Measurements from ENCODE around the gene ACER1. TPM values are rescaled to one million over a fixed set of nuclear protein-coding genes. Genes with fewer than 3 reads are reported as not detected.

ACER1 gene
- polyA plus RNA-seq, 1 of the 3 experiments (the other 2 are of a cell fraction): not detected

- POLR2A ChIA-PET: no interaction called here
- 91% methylated on average over 20 of the region's 30 CpGs for WGBS (ENCODE audit: low lambda C conversion rate)
Measured at GRCh38 chr19:6260912-6261650, 72.3 kb downstream of the ACER1 start.

GRCh38 chr19:6260376-6260775 lies 73.0 kb downstream of the ACER1 start:
- H3K9me2 ChIP-seq: no peaks in the 10 kb centered on the region
- DNase-seq: no peak
- H4K20me1 ChIP-seq (ENCODE audit: insufficient read depth): peaks cover 23% of the 10 kb centered on the region; the same call in 1 of the 2 replicates
- H3K4me1 ChIP-seq (ENCODE audit: control insufficient read depth in 1 of 2, insufficient read depth in 2 of 2, low read depth in 1 of 2, low read length in 1 of 2): peaks cover 0 to 7% of the 10 kb centered on the region in 2 experiments; a peak in 1 of 4 replicates
- H3K27me3 ChIP-seq (ENCODE audit: insufficient read depth): no peaks in the 10 kb centered on the region
- H3K36me3 ChIP-seq (replicated peaks in 1 of 2; ENCODE audit: control insufficient read depth in 1 of 2, insufficient read depth in 2 of 2, low read length in 1 of 2): peaks cover 9 to 31% of the 10 kb centered on the region in 2 experiments
- no peak overlapping the region for H3K9ac ChIP-seq
- H3K27ac ChIP-seq (ENCODE audit: low read depth in 2 of 2, low read length in 1 of 2): no peak overlapping the region
- no peak overlapping the region for H3K4me3 ChIP-seq (ENCODE audit: low read depth in 2 of 2, low read length in 1 of 2)
- H2AFZ ChIP-seq (ENCODE audit: low read depth): no peak overlapping the region
- no peak for TF ChIP-seq RCOR1 (IDR thresholded peaks at IDR 0.05; ENCODE audit: low read length)
- TF ChIP-seq MEF2A (IDR thresholded peaks at IDR 0.05; ENCODE audit: borderline replicate concordance, low read depth): no peak
- no peak for TF ChIP-seq RXRA (IDR thresholded peaks at IDR 0.05; ENCODE audit: borderline replicate concordance, low read depth)
- TF ChIP-seq EZH2phosphoT487 (IDR thresholded peaks at IDR 0.05; ENCODE audit: borderline replicate concordance, low read depth): no peak
- TF ChIP-seq SIN3A (IDR thresholded peaks at IDR 0.05; ENCODE audit: borderline replicate concordance, low read depth, low read length): no peak
- no peak for TF ChIP-seq MAX (IDR thresholded peaks at IDR 0.05; ENCODE audit: low read depth)
- no peak for TF ChIP-seq SMC3 (IDR thresholded peaks at IDR 0.05; ENCODE audit: low read depth, low read length)
- no peak for TF ChIP-seq YY1 (IDR thresholded peaks at IDR 0.05; ENCODE audit: low read depth)
- no peak for TF ChIP-seq FOXM1 (IDR thresholded peaks at IDR 0.05; ENCODE audit: low read depth)
- TF ChIP-seq MXI1 (IDR thresholded peaks at IDR 0.05; ENCODE audit: low read depth, low read length): no peak
- no peak for TF ChIP-seq FOSL2 (IDR thresholded peaks at IDR 0.05; ENCODE audit: borderline replicate concordance, low read depth)
- WGBS (ENCODE audit: low lambda C conversion rate): 86% methylated on average over 1 of the region's 9 CpGs
- H3K79me2 ChIP-seq (ENCODE audit: insufficient read depth): peaks cover 68% of the 10 kb centered on the region
- ChIA-PET POLR2A (no interaction called here), CTCF (interaction anchor here (1.0 to 3.3 kb wide), 11 partner anchors 8 to 212 kb away, joined by 3 to 24 read pairs (median 5); no protein-coding TSS in a partner anchor)
- no peaks in the 10 kb centered on the region for H3K9me3 ChIP-seq
- H3K4me2 ChIP-seq: no peak overlapping the region
- no peaks in the 10 kb centered on the region for H3F3A ChIP-seq (replicated peaks; ENCODE audit: insufficient read depth)

More at GRCh38 chr19:6260912-6261650, 72.3 kb downstream of the ACER1 start:
- H3K4me2 ChIP-seq: no peak overlapping the region
- DNase-seq: peak; percentile 84
- H3K27me3 ChIP-seq (ENCODE audit: insufficient read depth): no peaks in the 10 kb centered on the region
- no peaks in the 10 kb centered on the region for H3F3A ChIP-seq (replicated peaks; ENCODE audit: insufficient read depth)
- H3K27ac ChIP-seq (ENCODE audit: low read depth in 2 of 2, low read length in 1 of 2): no peak overlapping the region
- TF ChIP-seq FOXM1 (IDR thresholded peaks at IDR 0.05; ENCODE audit: low read depth): no peak
- TF ChIP-seq RAD21 (IDR thresholded peaks at IDR 0.05; ENCODE audit: low read length): peak; percentile 58
- TF ChIP-seq CHD2 (IDR thresholded peaks at IDR 0.05; ENCODE audit: low read length, partially characterized antibody): no peak
- no peak for TF ChIP-seq EZH2phosphoT487 (IDR thresholded peaks at IDR 0.05; ENCODE audit: borderline replicate concordance, low read depth)
- TF ChIP-seq IRF3 (IDR thresholded peaks at IDR 0.05; ENCODE audit: low read depth, low read length): no peak
- peak; percentile 41 for TF ChIP-seq SMC3 (IDR thresholded peaks at IDR 0.05; ENCODE audit: low read depth, low read length)
- peak; percentile 63 for TF ChIP-seq CTCF (IDR thresholded peaks at IDR 0.05)
- H3K9ac ChIP-seq: no peak overlapping the region
- H3K4me1 ChIP-seq (ENCODE audit: control insufficient read depth in 1 of 2, insufficient read depth in 2 of 2, low read depth in 1 of 2, low read length in 1 of 2): peaks cover 0 to 7% of the 10 kb centered on the region in 2 experiments; a peak in 1 of 4 replicates
- no peaks in the 10 kb centered on the region for H3K9me3 ChIP-seq
- peaks cover 17% of the 10 kb centered on the region; the same call in 1 of the 2 replicates for H4K20me1 ChIP-seq (ENCODE audit: insufficient read depth)
- H3K4me3 ChIP-seq (ENCODE audit: low read depth in 2 of 2, low read length in 1 of 2): no peak overlapping the region; a peak in 1 of 4 replicates
- H3K36me3 ChIP-seq (replicated peaks in 1 of 2; ENCODE audit: control insufficient read depth in 1 of 2, insufficient read depth in 2 of 2, low read length in 1 of 2): peaks cover 9 to 31% of the 10 kb centered on the region in 2 experiments
- CTCF ChIA-PET: interaction anchor here (0.8 to 3.3 kb wide), 11 partner anchors 9 to 45 kb away, joined by 3 to 24 read pairs (median 4); no protein-coding TSS in a partner anchor
- H3K79me2 ChIP-seq (ENCODE audit: insufficient read depth): peaks cover 68% of the 10 kb centered on the region
- no peak overlapping the region for H2AFZ ChIP-seq (ENCODE audit: low read depth)
- no peaks in the 10 kb centered on the region for H3K9me2 ChIP-seq

Measured in SK-N-SH (cell line).